Hematopoietic multipotent progenitor cell (in vitro differentiated cells): ENCODE results near the gene TMEM232. TPM values are rescaled to one million over a fixed set of nuclear protein-coding genes. Genes with fewer than 3 reads are reported as not detected.
A peak's percentile ranks its signal among the peaks of the same experiment; 100 is the strongest.

ENCODE experiments used
- DNase-seq, 3 donors: peaks; one replicate each; pipeline ENCODE4 v3.0.0-alpha.2; 2011 to 2015; ENCODE audit warnings: low read depth in 2 of 3, low spot score in 2 of 3
- total RNA-seq: library from RNA; depleted of rRNA; stranded (reverse); fragments of >200 nt; gene quantifications from one replicate; pipeline ENCODE4 v1.2.3, GENCODE V29; 2012

TMEM232 gene
- total RNA-seq, 1 donor = 1.9 TPM

DNA sequence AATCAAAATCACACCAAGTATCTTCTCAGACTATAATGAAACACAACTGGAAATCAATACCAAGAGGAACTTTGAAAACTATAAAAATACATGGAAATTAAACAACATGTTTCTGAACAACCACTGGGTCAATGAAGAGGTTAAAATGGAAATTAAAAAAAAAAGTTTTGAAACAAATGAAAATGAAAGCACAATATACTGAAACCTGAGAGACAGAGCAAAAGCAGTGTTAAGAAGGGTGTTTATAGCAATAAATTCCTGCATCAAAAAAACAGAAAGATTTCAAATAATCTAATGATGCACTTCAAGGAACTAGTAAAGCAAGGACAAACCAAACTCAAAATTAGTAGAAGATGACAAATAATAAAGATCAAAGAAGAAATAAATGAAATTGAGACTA, 92.0 kb downstream of the TMEM232 start:
- DNase-seq = no peak

DNA sequence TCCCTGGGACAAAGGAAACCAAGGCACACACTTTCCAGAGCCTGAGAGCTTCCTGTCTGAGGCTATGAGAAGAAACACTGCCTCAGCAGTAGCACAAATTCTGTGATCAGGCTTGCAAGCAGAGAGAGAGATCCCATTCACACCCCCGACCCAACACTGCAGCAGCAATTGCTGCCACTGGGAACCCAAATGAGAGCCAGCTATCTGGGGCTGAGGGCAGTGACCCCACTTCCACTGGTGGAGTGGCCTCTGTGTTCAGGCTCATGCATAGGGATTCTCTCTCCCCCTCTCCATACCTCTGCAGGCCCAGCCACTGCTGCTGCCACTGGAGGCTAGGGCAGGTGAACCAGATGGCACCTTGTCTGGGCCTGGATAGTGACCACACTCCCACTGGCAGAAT, 95.2 kb downstream of the TMEM232 start:
- DNase-seq = no peak

DNA sequence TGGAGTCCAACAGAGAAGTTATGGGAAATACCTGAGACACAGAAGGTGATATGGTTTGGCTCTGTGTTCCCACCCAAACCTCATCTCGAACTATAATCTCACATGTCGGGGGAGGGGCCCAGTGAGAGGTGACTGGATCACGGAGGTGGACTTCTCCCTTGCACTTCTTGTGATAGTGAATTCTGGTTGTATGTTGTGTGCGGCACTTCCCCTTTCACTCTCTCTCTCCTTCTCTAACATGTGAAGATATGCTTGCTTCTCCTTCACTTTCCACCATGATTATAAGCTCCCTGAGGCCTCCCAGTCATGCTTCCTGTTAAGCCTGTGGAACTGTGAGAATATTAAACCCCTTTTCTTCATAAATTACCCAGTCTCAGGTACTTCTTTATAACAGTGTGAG, 96.1 kb downstream of the TMEM232 start:
- no peak for DNase-seq

DNA sequence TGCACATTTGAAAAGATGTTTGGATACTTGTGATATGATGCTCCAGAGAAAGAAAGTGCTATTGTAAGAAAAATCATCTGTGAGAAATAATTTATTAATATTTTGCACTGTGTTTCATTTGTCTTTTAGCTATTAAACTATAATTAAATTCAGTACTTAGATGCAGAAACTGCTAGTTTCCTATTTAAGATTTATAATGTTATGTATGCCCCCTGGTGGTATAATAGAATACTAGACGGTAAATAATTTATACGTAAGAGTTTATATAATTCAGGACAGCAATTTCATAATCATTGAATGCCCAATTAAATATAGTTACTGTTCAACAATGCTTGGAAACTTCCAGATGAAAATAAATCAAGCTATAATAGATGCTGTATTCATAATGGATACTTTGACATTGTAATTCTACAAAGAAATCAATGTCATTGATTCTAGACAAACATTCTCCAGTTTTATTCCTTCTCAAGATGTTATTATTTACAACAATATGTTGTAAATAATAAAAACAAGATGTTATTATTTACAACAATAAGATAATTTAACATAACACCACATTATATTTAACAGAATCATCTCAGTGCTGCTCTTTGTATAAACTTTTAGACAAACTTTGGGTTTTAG, 101.0 kb downstream of the TMEM232 start:
- peak in 2 of 3 donors; percentile 7 to 54 for DNase-seq

DNA sequence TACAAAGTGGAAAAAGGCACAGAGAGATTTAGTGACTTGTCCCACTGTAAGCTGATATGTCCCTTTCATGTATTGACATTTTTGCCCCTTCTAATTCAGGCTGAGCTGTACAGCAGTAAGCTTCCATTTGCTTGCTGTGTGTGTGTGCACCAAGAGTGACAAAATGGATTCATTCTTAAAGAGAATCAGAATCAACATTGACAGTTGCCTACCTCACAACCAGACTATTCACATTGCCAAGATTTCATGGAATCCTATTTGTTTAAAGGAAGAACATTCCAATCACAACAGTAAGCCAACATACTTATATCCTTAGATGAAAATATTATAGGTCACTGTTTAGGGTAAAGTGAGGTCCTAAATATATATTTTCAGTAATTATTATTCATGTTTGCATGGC, 102.6 kb downstream of the TMEM232 start:
- DNase-seq = no peak

DNA sequence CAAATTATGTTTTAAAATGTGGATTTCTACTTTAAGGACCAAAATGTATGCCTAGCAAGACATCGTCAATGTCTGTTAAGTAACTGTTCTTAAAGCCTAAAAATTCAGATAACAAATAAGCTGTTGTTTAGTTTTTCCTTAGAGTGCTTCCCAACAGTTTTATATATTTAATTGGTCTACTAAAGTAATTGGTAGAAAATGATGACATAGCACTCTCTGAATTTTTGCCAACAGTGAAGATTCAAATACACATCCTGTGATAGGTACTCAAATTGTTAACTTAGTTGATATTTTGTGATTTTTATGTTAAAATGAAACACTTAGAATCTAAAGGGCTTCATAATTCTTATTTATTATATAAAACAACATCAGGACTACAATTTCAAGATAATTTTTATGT, 107.5 kb downstream of the TMEM232 start:
- DNase-seq = no peak

DNA sequence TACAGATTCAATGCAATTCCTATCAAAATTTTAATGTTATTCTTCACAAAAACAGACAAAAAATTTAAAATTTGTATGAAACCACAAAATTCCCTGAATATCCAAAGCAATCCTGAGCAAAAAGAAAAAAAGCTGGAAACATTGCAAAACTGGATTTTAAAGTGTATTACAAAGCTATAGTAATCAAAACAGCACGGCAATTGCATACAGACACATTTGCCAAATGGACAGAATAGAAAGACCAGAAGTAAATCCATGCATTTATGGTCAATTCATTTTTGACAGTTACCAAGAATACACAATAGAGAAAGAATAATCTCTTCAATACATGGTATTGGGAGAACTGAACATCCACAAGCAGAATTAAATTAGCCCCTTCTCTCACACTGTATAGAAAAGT, 110.5 kb downstream of the TMEM232 start:
- no peak for DNase-seq

DNA sequence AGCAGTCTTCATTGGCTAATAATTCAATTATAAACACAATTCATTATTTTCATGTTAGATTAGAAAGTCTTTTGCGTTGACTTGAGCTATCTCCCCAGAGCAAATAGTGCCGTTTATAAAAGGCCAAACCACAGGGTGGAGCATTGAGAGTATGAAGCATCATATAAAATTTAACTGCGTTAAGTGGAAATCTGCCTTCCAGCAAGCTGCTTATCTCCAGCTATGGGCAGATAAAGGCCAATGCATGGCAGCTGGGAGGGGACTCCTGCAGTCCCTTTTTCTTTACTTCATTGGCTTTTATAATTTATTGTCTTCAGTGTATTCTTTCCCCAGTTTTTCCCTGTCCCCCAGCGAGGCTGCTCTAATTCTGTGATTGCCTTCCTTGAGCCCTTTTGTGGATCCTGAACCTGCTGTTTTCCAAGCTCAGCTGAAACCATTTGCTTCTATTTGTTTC, 113.7 kb downstream of the TMEM232 start:
- peak in 2 of 3 donors; percentile 8 to 12 for DNase-seq

DNA sequence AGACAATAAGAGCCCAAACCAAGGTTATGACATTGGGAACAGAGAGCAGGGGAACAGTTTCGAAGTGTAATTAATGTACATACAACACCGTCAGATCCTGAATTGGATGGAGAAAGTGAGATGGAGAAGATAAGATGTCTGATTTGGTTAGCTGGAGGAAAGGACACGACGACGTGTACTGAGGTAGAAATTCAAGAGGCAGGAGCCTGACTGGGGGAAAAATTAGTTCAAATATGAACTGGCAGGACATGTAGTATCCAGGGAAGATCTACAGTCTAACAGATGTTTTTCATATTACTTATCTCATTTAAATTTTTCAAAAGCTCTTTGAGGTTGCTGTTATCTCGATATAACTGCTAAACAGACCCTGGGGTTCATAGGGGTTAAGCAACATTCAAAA, 114.7 kb downstream of the TMEM232 start:
- DNase-seq = no peak

DNA sequence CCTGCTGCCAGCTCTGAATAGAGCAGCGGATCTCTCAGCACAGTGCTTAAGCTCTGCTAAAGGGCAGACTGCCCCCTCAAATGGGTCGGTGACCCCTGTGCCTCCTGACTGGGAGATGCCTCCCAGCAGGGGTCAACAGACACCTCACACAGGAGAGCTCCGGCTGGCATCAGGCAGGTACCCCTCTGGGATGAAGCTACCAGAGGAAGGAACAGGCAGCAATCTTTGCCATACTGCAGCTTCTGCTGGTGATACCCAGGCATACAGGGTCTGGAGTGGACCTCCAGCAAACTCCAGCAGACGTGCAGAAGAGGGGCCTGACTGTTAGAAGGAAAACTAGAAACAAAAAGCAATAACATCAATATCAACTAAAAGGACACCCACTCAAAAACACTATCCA, 131.6 kb downstream of the TMEM232 start:
- no peak for DNase-seq

DNA sequence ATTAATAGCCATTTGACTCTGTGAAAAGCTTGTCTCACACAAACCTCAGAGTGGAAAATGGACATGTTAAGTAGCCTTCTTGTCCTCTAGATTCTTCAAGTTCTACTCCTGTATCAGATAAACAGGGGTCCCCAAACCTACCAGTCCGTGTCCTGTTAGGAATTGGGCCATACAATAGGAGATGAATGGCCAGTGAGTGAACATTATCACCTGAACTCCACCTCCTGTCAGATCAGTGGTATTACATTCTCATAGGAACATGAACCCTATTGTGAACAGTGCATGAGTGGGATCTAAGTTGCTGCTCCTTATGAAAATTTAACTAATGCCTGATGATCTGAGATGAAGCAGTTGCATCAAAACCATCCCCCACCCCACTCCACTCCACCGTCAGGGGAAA, 136.3 kb downstream of the TMEM232 start:
- DNase-seq = peak in 1 of 3 donors; percentile 12

DNA sequence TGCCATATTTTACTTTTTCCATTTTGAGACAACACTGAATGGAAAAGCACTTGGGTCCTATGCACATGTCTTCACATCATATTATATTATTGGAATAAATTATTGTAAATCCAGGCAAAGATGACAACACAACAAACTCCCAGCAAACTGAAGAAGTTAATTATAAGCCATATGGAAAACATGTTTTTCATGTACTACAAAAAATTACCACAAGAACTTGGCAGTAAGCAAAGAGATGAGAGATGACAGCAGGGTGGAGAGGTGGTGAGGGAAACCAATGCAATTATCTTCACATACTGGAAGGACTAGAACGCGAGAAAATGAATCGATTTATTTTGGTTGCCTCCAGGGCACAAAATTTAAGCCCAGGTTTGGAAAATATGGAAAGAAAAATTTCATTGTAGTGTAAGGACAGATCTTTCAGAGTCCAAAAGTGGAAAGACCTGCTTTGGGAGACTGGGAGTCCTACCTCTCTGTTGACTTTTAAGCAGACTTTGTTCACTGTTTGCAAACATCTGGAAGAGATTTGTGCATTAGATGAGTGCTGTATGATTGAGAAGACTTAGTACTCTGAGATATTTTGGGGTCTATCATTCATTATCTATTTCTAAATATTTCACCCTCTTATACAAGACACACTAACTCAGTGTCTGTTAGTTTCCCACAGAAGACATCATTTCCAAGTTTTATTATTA, 138.0 kb downstream of the TMEM232 start:
- DNase-seq = no peak

DNA sequence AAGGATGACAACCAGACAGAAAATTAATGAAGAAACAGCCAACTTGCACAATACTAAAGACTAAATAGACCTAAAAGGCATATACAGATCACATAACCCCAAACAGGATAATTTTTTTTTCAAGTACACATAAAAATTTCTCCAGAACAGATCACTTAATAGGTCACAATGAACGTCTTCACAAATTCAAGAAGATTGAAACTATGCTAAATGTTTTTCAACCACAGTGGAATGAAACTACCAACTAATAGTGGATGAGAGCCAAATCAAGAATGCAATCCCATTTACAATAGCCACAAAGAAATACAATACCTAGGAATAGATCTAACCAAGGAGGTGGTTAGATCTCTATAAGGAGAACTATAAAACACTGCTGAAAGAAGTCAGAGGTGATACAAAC, 145.8 kb downstream of the TMEM232 start:
- DNase-seq = no peak

DNA sequence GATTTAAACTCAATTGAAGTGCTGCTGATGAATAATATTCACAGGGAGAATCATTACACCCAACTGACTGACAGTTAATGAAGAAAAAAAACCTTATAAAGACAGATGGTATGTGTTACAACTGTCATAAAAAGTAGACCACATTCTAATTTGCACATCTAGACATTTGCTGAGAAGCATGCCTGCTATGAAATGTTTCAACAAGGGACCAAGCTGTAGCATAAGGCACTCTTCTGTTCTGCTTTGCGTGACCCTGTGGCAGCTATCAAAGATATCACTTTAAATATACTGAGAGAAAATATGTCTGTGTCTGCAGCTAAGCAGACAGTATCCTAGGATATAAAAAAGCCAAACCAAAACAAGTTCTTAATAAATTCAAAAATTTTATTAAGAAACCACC, 153.7 kb downstream of the TMEM232 start:
- no peak for DNase-seq

DNA sequence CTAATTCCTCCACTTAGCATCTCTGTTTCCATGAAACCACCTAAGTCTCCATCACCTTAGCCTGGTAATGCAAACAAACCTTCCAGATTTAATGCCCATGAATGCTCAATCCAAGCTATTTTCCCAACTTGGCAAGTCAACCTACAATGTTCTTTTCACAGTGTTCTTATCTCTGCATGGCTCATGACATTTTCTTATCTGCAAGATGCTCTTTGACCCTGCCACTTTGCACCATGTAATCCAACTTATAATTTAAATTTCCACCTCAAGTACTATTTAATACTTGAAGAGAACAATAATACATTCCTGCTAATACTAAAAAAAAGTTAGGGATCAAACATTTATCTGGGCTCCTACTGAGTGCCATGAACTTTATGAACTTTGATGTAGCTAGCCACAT, 164.3 kb downstream of the TMEM232 start:
- no peak for DNase-seq

DNA sequence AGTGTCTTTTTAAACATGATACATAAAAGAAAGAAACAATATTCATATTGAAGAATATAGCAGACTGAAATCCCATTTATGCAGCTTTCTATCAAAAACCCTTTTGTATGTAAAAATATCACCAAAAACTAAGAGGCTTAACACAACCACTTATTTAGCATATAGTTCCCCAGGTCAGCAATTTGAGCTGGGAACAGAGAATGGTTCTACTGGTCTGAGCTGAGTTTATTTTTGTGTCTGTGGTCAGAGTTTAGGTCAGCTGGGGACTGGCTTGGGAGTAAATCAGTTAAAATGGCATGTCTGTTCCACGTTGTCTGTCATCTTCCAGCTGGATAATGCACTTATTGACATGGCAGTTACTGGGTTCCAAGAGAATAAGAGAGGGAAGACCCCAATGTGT, 165.0 kb downstream of the TMEM232 start:
- DNase-seq = no peak

DNA sequence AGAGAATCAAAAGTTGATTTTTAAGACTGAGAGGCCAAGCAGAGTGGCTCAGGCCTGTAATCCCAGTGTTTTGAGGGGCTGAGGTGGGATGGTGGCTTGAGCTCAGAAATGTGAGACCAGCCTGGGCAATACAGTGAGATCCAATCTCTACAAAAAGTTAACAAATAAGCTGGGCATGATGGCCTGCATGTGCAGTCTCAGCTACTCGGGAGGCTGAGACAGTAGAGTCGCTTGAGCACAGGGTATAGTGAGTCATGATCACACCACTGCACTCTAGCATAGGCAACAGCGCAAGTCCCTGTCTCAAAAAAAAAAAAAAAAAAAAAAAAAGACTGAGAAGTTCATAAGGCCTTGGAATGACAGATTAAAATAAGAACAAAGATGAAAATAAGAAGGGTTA, 177.2 kb downstream of the TMEM232 start:
- DNase-seq = no peak

DNA sequence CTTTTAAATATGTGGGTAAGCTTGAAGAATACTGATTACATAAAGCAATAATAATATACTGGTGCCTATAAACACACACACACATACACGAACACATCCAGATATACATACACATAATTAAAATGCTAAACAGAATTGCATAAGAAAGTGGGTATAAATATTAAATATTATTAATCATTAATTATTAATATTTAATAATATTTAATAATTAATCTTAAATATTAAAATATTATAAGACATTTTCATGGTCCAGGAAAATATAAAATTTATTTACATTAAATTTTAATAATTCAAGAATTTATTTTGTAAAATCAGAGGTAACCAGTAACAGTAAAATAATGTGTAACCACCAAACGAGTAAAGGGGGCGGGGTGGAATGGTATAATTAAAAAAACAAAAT, 178.3 kb downstream of the TMEM232 start:
- no peak for DNase-seq

DNA sequence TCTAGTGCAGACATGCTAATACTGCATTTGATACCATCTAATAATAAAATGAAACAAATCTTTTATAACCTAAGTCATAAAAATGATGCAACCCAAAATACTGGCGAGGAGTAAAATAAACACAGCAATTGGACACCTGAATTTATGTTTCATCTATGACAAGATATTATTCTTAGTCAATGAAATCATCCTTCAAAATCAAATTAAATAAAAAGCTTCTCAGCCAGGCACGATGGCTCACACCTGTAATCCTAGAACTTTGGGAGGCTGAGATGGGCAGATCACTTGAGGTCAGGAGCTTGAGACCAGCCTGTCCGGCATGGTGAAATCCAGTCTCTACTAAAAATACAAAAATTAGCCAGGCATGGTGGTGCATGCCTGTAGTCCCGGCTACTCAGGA, 179.0 kb downstream of the TMEM232 start:
- DNase-seq = no peak

DNA sequence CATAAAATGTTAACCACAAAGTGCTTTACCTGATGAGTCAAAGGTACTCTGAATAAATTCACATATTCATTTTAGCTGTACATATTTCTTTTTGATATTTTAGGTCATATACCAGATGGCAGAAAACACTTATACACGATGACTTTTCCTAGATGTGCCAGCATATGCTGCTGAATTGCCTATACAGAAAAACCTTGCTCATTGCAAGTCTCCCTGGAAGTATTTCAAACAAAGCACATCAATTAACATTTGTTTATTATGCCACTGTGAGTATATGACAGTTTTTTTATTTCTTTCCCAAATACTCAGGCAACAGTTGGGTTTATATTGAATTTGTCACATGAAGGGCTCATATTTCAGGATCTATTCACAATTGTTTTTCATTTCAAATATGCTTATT, 180.8 kb downstream of the TMEM232 start:
- DNase-seq = no peak

DNA sequence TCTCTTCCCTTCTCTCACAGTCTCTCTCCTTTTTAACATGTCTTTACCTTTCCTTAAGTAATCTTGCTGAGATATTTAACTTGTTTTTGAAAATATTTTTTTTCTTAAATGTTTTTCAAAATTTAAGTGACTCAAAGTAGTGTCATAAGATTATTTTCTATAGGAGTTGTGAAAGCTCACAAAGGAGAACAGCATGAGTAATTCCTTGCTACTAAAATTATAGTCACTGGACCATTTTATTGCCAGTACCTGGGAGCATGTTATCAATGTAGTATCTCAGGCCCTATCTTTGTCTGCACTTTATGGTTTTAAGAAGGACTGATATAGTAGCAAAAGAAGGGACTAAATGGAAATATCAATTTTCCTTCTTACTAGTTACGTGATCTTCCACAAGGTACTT, 181.9 kb downstream of the TMEM232 start:
- no peak for DNase-seq

DNA sequence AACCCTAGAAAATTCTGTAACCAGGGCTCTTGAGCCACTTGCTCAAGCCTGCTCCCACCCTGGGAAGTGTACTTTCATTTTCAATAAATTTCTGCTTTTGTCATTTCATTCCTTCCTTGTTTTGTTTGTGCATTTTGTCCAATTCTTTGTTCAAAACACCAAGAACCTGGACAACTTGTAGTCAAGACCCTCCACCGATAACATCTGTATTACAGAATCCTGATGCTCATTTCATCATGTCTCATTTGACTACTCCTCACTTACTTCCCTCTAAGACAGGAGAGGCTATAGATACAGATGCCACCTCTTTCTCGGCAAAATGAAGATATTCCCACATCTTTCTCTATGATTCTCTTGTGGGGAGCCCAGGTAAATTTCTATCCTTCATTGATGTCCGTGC, 183.5 kb downstream of the TMEM232 start:
- DNase-seq = no peak
